PC-3 (cell line): ENCODE results near the gene SCO2.

Source experiments
- CTCF ChIP-seq: fragments of 300-600 bp; sonication (generic); conservative IDR thresholded peaks from 2 replicates; pipeline ENCODE4 v1.5.1; 2017; ENCODE audit warnings: antibody characterized with exemption, low read depth, mild to moderate bottlenecking, low read length
- EZH2 ChIP-seq: fragments of 300-600 bp; sonication (generic); IDR thresholded peaks from one replicate; pipeline ENCODE4 v1.6.1; 2017; ENCODE audit warnings: antibody characterized with exemption, mild to moderate bottlenecking, low read length; ENCODE audit not compliant: unreplicated experiment
- EZH2phosphoT487 ChIP-seq: fragments of 300-600 bp; sonication (generic); IDR thresholded peaks from 2 replicates; pipeline ENCODE4 v1.6.1; 2018; ENCODE audit warnings: mild to moderate bottlenecking, antibody characterized with exemption, low read length, borderline replicate concordance

- no peak for TF ChIP-seq CTCF
- TF ChIP-seq EZH2 = no peak
- no peak for TF ChIP-seq EZH2phosphoT487
Measured at GRCh38 chr22:50522806-50523438, 2.5 kb downstream of the SCO2 start.
